HL-60 (cell line): Measurements from ENCODE around the gene MVD.
A peak's percentile ranks its signal among the peaks of the same experiment; 100 is the strongest.

Experiments used
- DNase-seq, 2 experiments: peaks; one replicate each; pipeline ENCODE4 v3.0.0-alpha.2; 2010 to 2020; ENCODE audit warnings: low read depth in 1 of 2, low spot score in 1 of 2
- H3K27ac ChIP-seq: fragments of 250-450 bp; sonication (Bioruptor Pico); replicated peaks from 2 replicates; pipeline ENCODE4 v1.5.1; 2020; ENCODE audit warnings: mild to moderate bottlenecking, moderate library complexity
- H3K27me3 ChIP-seq: fragments of 250-450 bp; sonication (Bioruptor Pico); 2 replicates; pipeline ENCODE4 v1.5.1; 2021; ENCODE audit warnings: mild to moderate bottlenecking, moderate library complexity; ENCODE audit not compliant: insufficient read depth, poor library complexity, severe bottlenecking
- H3K4me3 ChIP-seq: replicated peaks from 2 replicates; pipeline ENCODE4 v1.5.1; 2011; ENCODE audit warnings: mild to moderate bottlenecking, control low read depth, low read length; ENCODE audit not compliant: insufficient read depth
- CTCF ChIP-seq: IDR thresholded peaks from one replicate; pipeline ENCODE4 v1.5.1; 2011; ENCODE audit warnings: low read length, control low read depth, inconsistent platforms; ENCODE audit not compliant: insufficient read depth
- GABPA ChIP-seq: IDR thresholded peaks from 2 replicates; pipeline ENCODE4 v1.6.1; 2012; ENCODE audit warnings: low read depth
- POLR2AphosphoS5 ChIP-seq: IDR thresholded peaks from 2 replicates; pipeline ENCODE4 v1.6.1; 2012; ENCODE audit warnings: low read depth
- REST ChIP-seq: IDR thresholded peaks from 2 replicates; pipeline ENCODE4 v1.6.1; 2012; ENCODE audit warnings: low read depth; ENCODE audit not compliant: insufficient replicate concordance
- SPI1 ChIP-seq: IDR thresholded peaks from 2 replicates; pipeline ENCODE4 v1.6.1; 2012; ENCODE audit warnings: low read depth, mild to moderate bottlenecking, borderline replicate concordance

Gene MVD

GRCh38 chr16:88693420-88694177 is 30.7 kb upstream of the MVD start:
- TF ChIP-seq GABPA (no peak), CTCF (no peak), REST (no peak), POLR2AphosphoS5 (no peak), SPI1 (no peak)
- Histone ChIP-seq H3K27ac (no peak overlapping the region), H3K4me3 (no peak overlapping the region), H3K27me3 (no peaks in the 10 kb centered on the region)
- DNase-seq: no peak

GRCh38 chr16:88692861-88693260 is 30.0 kb upstream of the MVD start:
- Histone ChIP-seq H3K27ac (peak overlapping the region; percentile 41; the same call in 1 of the 2 replicates), H3K4me3 (no peak overlapping the region), H3K27me3 (no peaks in the 10 kb centered on the region)
- no peak for DNase-seq
- no peak for TF ChIP-seq GABPA
- TF ChIP-seq SPI1: no peak
- TF ChIP-seq CTCF: no peak
- no peak for TF ChIP-seq REST
- TF ChIP-seq POLR2AphosphoS5: no peak

GRCh38 chr16:88691924-88692560 is 29.2 kb upstream of the MVD start:
- TF ChIP-seq REST (no peak), SPI1 (no peak; the same call in 1 of the 2 replicates), POLR2AphosphoS5 (no peak), CTCF (no peak), GABPA (no peak)
- Histone ChIP-seq H3K27ac (peak overlapping the region; percentile 41), H3K4me3 (no peak overlapping the region), H3K27me3 (no peaks in the 10 kb centered on the region)
- peak; percentile 53 to 85 for DNase-seq
